BE2C (cell line): Measurements from ENCODE around the gene FLRT2.

Experiments used
- DNase-seq: peaks from one replicate; pipeline ENCODE4 v3.0.0-alpha.2; 2020
- H3K27me3 ChIP-seq: fragments of 250-450 bp; sonication (Bioruptor Pico); 2 replicates; pipeline ENCODE4 v1.5.1; 2020; ENCODE audit warnings: mild to moderate bottlenecking
- H3K36me3 ChIP-seq: fragments of 250-450 bp; sonication (Bioruptor Pico); 2 replicates; pipeline ENCODE4 v1.5.1; 2020; ENCODE audit warnings: mild to moderate bottlenecking
- H3K4me1 ChIP-seq: fragments of 250-450 bp; sonication (Bioruptor Pico); 2 replicates; pipeline ENCODE4 v1.5.1; 2020
- H3K4me3 ChIP-seq: 2 replicates; pipeline ENCODE4 v1.5.1; 2011; ENCODE audit warnings: low read depth, low read length
- H3K9me3 ChIP-seq: fragments of 250-450 bp; sonication (Bioruptor Pico); 2 replicates; pipeline ENCODE4 v1.5.1; 2020
- TF ChIP-seq, protein P1 (sequence below): IDR thresholded peaks from 2 replicates; pipeline ENCODE4 v1.5.1; 2012; ENCODE audit warnings: mild to moderate bottlenecking, low read depth, low read length

The FLRT2 gene

DNA sequence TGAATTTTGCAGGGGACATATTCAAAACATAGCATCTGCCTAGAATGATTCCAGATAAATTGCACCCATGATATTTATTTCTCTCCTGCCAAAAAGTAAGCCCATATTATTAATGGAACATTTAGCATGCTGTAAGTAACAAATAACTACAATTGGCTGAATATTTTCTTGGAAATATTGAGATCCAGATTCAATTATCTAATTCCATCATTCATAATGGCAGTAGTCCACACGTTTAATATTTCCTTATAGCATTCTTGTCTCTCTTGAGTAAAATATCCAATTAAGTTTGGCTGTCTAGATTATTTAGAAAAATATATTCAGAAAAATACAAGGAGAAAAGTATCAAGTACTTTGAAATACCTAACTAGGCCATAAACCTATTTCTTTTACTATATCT is 157.5 kb downstream of the FLRT2 start:
- no peaks in the 10 kb centered on the region for H3K36me3 ChIP-seq
- no peaks in the 10 kb centered on the region for H3K4me1 ChIP-seq
- DNase-seq = no peak
- no peak overlapping the region for H3K4me3 ChIP-seq
- TF ChIP-seq, protein P1, sequence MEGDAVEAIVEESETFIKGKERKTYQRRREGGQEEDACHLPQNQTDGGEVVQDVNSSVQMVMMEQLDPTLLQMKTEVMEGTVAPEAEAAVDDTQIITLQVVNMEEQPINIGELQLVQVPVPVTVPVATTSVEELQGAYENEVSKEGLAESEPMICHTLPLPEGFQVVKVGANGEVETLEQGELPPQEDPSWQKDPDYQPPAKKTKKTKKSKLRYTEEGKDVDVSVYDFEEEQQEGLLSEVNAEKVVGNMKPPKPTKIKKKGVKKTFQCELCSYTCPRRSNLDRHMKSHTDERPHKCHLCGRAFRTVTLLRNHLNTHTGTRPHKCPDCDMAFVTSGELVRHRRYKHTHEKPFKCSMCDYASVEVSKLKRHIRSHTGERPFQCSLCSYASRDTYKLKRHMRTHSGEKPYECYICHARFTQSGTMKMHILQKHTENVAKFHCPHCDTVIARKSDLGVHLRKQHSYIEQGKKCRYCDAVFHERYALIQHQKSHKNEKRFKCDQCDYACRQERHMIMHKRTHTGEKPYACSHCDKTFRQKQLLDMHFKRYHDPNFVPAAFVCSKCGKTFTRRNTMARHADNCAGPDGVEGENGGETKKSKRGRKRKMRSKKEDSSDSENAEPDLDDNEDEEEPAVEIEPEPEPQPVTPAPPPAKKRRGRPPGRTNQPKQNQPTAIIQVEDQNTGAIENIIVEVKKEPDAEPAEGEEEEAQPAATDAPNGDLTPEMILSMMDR = no peak
- no peaks in the 10 kb centered on the region for H3K9me3 ChIP-seq
- H3K27me3 ChIP-seq = no peaks in the 10 kb centered on the region

DNA sequence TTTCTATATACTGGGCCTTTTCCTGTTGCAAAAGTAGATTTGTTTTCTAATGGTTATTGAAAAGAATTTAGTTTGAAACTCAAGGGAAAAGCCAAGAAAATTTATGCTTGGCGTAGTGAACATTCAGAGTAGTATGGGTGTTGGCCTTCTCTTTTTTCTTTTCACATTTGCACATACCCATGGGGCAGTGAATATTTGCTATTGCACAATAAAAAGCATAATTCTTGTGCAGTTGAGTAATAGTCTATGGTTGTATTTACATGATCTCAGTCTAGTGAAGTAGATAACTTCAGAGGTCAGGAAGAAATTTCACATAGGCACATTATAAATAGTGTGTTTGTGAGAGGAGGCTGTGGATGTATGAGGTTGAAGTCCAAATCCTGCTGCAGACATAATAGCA is 158.1 kb downstream of the FLRT2 start:
- Histone ChIP-seq H3K27me3 (no peaks in the 10 kb centered on the region), H3K4me1 (no peaks in the 10 kb centered on the region), H3K36me3 (no peaks in the 10 kb centered on the region), H3K4me3 (no peak overlapping the region), H3K9me3 (no peaks in the 10 kb centered on the region)
- DNase-seq = no peak
- TF ChIP-seq, protein P1 = no peak

DNA sequence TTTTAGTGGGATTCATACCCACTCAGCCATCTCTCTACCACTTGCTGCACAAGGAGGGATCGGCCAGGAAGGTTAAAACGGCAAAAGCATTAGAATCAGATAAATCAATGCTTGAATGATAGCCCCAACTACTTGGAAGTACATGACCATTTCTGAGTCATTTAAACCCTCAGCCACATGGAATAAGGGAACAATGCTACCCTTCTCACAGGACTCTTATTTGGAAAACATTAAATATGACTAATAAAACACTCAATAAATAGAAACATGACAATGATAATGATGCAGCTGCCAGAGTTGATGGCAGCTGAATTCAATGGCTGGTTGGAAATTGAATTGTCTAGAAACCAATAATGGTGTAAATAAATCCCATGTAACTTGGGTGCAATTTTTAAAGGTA is 165.4 kb downstream of the FLRT2 start:
- DNase-seq = no peak
- no peaks in the 10 kb centered on the region for H3K4me1 ChIP-seq
- H3K27me3 ChIP-seq = no peaks in the 10 kb centered on the region
- no peak overlapping the region for H3K4me3 ChIP-seq
- TF ChIP-seq, protein P1 = no peak
- no peaks in the 10 kb centered on the region for H3K36me3 ChIP-seq
- H3K9me3 ChIP-seq = no peaks in the 10 kb centered on the region

DNA sequence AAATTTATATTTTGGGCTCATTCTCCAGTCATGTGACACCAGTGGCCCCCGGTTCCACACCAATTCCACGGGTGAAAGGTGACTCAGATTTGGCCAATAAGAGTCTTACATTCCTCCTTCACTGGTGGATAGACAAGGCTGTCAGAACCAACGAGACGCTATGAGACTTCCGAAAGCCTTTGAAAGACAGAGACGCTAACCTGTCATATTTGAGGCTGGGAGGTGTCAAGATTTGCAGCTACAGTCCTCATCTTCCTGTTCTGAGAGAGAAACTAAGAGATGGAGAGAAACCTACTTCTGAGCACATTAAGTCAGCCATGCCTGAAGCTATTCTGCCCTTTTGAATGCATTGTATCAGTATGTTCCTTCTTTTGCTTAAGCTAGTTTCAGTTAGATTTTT is 171.2 kb downstream of the FLRT2 start:
- Histone ChIP-seq H3K27me3 (no peaks in the 10 kb centered on the region), H3K4me3 (no peak overlapping the region), H3K4me1 (no peaks in the 10 kb centered on the region), H3K36me3 (no peaks in the 10 kb centered on the region), H3K9me3 (no peaks in the 10 kb centered on the region)
- TF ChIP-seq, protein P1 = no peak
- DNase-seq = no peak

DNA sequence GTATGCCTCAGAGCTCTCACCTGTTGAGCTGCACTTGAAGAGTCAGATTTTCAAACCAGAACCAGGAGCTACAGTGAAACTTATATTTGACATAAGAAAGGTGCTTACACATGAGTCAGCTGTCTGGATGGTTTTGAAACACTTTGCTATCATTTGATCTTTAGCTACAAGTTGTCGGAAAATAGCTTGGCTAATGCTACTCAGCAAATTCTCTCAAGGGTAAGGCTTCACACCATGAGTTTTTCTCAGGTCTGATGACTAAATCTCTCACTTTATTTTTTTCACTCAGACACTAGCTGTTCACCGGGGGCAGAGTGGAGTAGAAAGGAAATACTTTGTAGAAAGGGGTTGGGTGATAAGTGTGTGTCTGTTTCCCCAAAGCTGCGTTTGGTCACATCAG is 171.8 kb downstream of the FLRT2 start:
- DNase-seq = no peak
- no peak overlapping the region for H3K4me3 ChIP-seq
- TF ChIP-seq, protein P1 = no peak
- H3K27me3 ChIP-seq = no peaks in the 10 kb centered on the region
- no peaks in the 10 kb centered on the region for H3K9me3 ChIP-seq
- H3K36me3 ChIP-seq = no peaks in the 10 kb centered on the region
- no peaks in the 10 kb centered on the region for H3K4me1 ChIP-seq

DNA sequence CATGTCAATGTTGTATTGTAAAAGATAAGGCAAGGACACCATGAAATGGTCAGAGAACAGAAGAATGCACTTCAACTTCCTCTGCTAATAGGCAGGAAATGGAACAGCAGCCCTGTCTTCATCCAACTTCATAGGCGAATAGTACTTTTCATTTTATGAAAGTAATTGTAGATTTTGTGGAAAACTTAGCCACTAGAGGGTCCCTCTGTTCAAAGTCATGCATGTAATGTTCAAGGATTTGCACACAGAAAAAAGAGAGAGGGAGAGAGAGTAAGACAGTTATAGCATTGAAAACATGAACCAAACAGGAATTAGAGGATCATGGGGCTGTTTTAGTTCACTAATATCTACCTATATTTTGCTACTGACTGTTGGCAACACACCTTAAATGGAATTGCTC is 172.2 kb downstream of the FLRT2 start:
- H3K36me3 ChIP-seq = no peaks in the 10 kb centered on the region
- TF ChIP-seq, protein P1 = no peak
- no peaks in the 10 kb centered on the region for H3K9me3 ChIP-seq
- H3K4me3 ChIP-seq = no peak overlapping the region
- no peaks in the 10 kb centered on the region for H3K27me3 ChIP-seq
- no peaks in the 10 kb centered on the region for H3K4me1 ChIP-seq
- no peak for DNase-seq
